Measurements from ENCODE around the gene SGTB.
"Not testable (repeated sequence)": the region's sequence is repeated elsewhere in the genome, so short reads cannot be mapped to it uniquely, and the experiment has no call there.

SGTB gene

GRCh38 chr5:65721720-65722574 lies at the start of gene SGTB, which contains the start of gene NLN:
Gene SGTB (minus strand): TSS chr5:65722109. CDS start chr5:65720807, 1,302 bp downstream.
Gene NLN (plus strand): TSS chr5:65722205. CDS start chr5:65722374, 169 bp downstream.
- DNase-seq: peak; percentile 74

- no peak for DNase-seq
Measured at GRCh38 chr5:65771266-65771665, 49.4 kb upstream of the SGTB start.

- DNase-seq: no peak
Measured at GRCh38 chr5:65769539-65769938, 47.6 kb upstream of the SGTB start.

GRCh38 chr5:65768723-65769346 lies 46.9 kb upstream of the SGTB start:
- no peak for DNase-seq

GRCh38 chr5:65767565-65767964 lies 45.7 kb upstream of the SGTB start:
- DNase-seq: no peak

- DNase-seq: no peak
Measured at GRCh38 chr5:65766781-65767180, 44.9 kb upstream of the SGTB start.

GRCh38 chr5:65766175-65766574 lies 44.3 kb upstream of the SGTB start:
- no peak for DNase-seq

- no peak for DNase-seq
Measured at GRCh38 chr5:65765582-65765981, 43.7 kb upstream of the SGTB start.

- no peak for DNase-seq
Measured at GRCh38 chr5:65762234-65762633, 40.3 kb upstream of the SGTB start.

- DNase-seq: peak; percentile 36
Measured at GRCh38 chr5:65760504-65761275, 38.8 kb upstream of the SGTB start.

GRCh38 chr5:65758546-65759144 lies 36.7 kb upstream of the SGTB start:
- no peak for DNase-seq

- no peak for DNase-seq
Measured at GRCh38 chr5:65753189-65753588, 31.3 kb upstream of the SGTB start.

- DNase-seq: no peak
Measured at GRCh38 chr5:65750938-65751337, 29.0 kb upstream of the SGTB start.

- DNase-seq: no peak
Measured at GRCh38 chr5:65749956-65750355, 28.0 kb upstream of the SGTB start.

- no peak for DNase-seq
Measured at GRCh38 chr5:65749221-65749844, 27.4 kb upstream of the SGTB start.

GRCh38 chr5:65742565-65743231 lies 20.8 kb upstream of the SGTB start:
- DNase-seq: no peak

GRCh38 chr5:65739162-65739561 lies 17.3 kb upstream of the SGTB start:
- DNase-seq: no peak

- no peak for DNase-seq
Measured at GRCh38 chr5:65738305-65738704, 16.4 kb upstream of the SGTB start.

- DNase-seq: no peak
Measured at GRCh38 chr5:65737842-65738241, 15.9 kb upstream of the SGTB start.

GRCh38 chr5:65736011-65736410 lies 14.1 kb upstream of the SGTB start:
- DNase-seq: no peak

- no peak for DNase-seq
Measured at GRCh38 chr5:65734921-65735320, 13.0 kb upstream of the SGTB start.

- DNase-seq: not testable (repeated sequence)
Measured at GRCh38 chr5:65734196-65734775, 12.4 kb upstream of the SGTB start.
